A549 (cell line): Measurements from ENCODE around the gene CNTNAP5. TPM values are rescaled to one million over a fixed set of nuclear protein-coding genes. Genes with fewer than 3 reads are reported as not detected.

Source experiments
- ATAC-seq, 2 experiments: fragments of 200-7000 bp in 1 of 2; fragments of >200 bp in 1 of 2; cut with Nextera tagmentation in 1 of 2; cut with Tn5 transposase in 1 of 2; 3 replicates each; pipeline versions ENCODE4 v1.8.0 to v1.9.1; 2018 to 2020; ENCODE audit warnings: mild to moderate bottlenecking in 1 of 2, moderate library complexity in 1 of 2
- CTCF ChIA-PET: fragments of 300-600 bp; sonication (Branson Sonifier 250); formaldehyde crosslinking; extraction: SDS; loops from one replicate; lab custom pipeline; 2021; ENCODE audit warnings: antibody characterized with exemption, inconsistent platforms; lab: Yijun Ruan, JAX
- POLR2A ChIA-PET: fragments of 350-600 bp; formaldehyde crosslinking; extraction: SDS; loops from one replicate; lab custom pipeline; 2021; ENCODE audit warnings: antibody characterized with exemption, inconsistent platforms; lab: Yijun Ruan, JAX
- DNase-seq, 2 experiments: peaks; one replicate each; pipeline versions ENCODE4 v3.0.0 to v3.0.0-alpha.2; 2011 to 2016; ENCODE audit warnings: low read depth in 1 of 2, low spot score in 1 of 2
- FAIRE-seq: peaks from 2 replicates; lab custom pipeline; 2011; peaks lifted over from hg19 to GRCh38; lab: Jason Lieb, UNC
- H3K27ac ChIP-seq, 2 experiments: fragments of >200 bp; sonication (Bioruptor Twin); formaldehyde crosslinking; 3 replicates each; pipeline ENCODE4 v1.5.1; 2016 to 2017
- H3K4me1 ChIP-seq: fragments of >200 bp; sonication (Bioruptor Twin); formaldehyde crosslinking; 3 replicates; pipeline ENCODE4 v1.6.1; 2016
- H3K4me2 ChIP-seq: fragments of >200 bp; sonication (Bioruptor Twin); formaldehyde crosslinking; 3 replicates; pipeline ENCODE4 v1.6.1; 2016
- H3K4me3 ChIP-seq: fragments of >200 bp; sonication (Bioruptor Twin); formaldehyde crosslinking; 3 replicates; pipeline ENCODE4 v1.5.1; 2016
- H3K9me3 ChIP-seq: fragments of >200 bp; sonication (Bioruptor Twin); formaldehyde crosslinking; 3 replicates; pipeline ENCODE4 v1.6.1; 2016
- BHLHE40 ChIP-seq: IDR thresholded peaks from 2 replicates; pipeline ENCODE4 v1.6.1; 2012; ENCODE audit warnings: low read depth, low read length, inconsistent platforms
- CBX2 ChIP-seq: fragments of 200-600 bp; sonication (generic); IDR thresholded peaks from 2 replicates; pipeline ENCODE4 v1.6.1; 2016; ENCODE audit warnings: low read depth, mild to moderate bottlenecking, borderline replicate concordance
- CHD2 ChIP-seq: fragments of 150-350 bp; IDR thresholded peaks from 2 replicates; pipeline ENCODE4 v1.6.1; 2014; ENCODE audit warnings: low read length; ENCODE audit not compliant: partially characterized antibody
- EP300 ChIP-seq, 2 experiments: fragments of >200 bp; sonication (Bioruptor Twin); formaldehyde crosslinking; IDR thresholded peaks; 2 replicates in 1 of 2; 3 replicates in 1 of 2; pipeline ENCODE4 v1.6.1; 2016 to 2017
- FOSB ChIP-seq: fragments of 250-450 bp; sonication (Bioruptor Pico); IDR thresholded peaks from 2 replicates; pipeline ENCODE4 v1.5.0; 2020; ENCODE audit warnings: mild to moderate bottlenecking, moderate library complexity
- HDAC2 ChIP-seq: fragments of 200-600 bp; sonication (generic); IDR thresholded peaks from 2 replicates; pipeline ENCODE4 v1.6.1; 2016
- HOXA7 ChIP-seq: fragments of 250-450 bp; sonication (Bioruptor Pico); IDR thresholded peaks from 2 replicates; pipeline ENCODE4 v1.5.0; 2020; ENCODE audit warnings: mild to moderate bottlenecking, moderate library complexity
- HOXB13 ChIP-seq: fragments of 250-450 bp; sonication (Bioruptor Pico); IDR thresholded peaks from 2 replicates; pipeline ENCODE4 v1.5.0; 2020; ENCODE audit warnings: low read depth, mild to moderate bottlenecking, moderate library complexity
- RAD21 ChIP-seq, 2 experiments: fragments of >200 bp in 1 of 2; sonication (Bioruptor Twin) in 1 of 2; formaldehyde crosslinking in 1 of 2; IDR thresholded peaks in 1 of 2; conservative IDR thresholded peaks in 1 of 2; 2 replicates in 1 of 2; 3 replicates in 1 of 2; pipeline ENCODE4 v1.6.1; 2012 to 2018; ENCODE audit warnings: inconsistent platforms in 1 of 2
- RARB ChIP-seq: fragments of 250-450 bp; sonication (Bioruptor Pico); IDR thresholded peaks from 2 replicates; pipeline ENCODE4 v1.8.0; 2021; ENCODE audit warnings: mild to moderate bottlenecking, moderate library complexity
- SREBF2 ChIP-seq: fragments of 450-650 bp; IDR thresholded peaks from 2 replicates; pipeline ENCODE4 v1.6.1; 2014; ENCODE audit warnings: mild to moderate bottlenecking, moderate library complexity
- ZSCAN20 ChIP-seq: fragments of 250-450 bp; sonication (Bioruptor Pico); IDR thresholded peaks from 2 replicates; pipeline ENCODE4 v1.8.0; 2022; ENCODE audit warnings: mild to moderate bottlenecking, moderate library complexity
- WGBS: methylation state at CpG from one replicate; pipeline ENCODE4 v1.1.6; 2017; ENCODE audit errors: missing lambda C conversion rate; 5-methylcytosine and 5-hydroxymethylcytosine counted together
- polyA plus RNA-seq, 4 experiments: library from polyadenylated mRNA; depleted of rRNA in 3 of 4; stranded (reverse); fragments of >200 nt; fragmentation: RNase III in 1 of 4; extraction: RNeasy Plus Mini Kit Qiagen cat#74134 plus additional on column Dnase treatment in 1 of 4; gene quantifications; 2 replicates in 3 of 4; 3 replicates in 1 of 4; pipeline ENCODE4 v1.2.3, GENCODE V29; 2011 to 2017
- TF ChIP-seq, protein P1 (sequence below): fragments of 250-450 bp; sonication (Bioruptor Pico); IDR thresholded peaks from 2 replicates; pipeline ENCODE4 v1.5.0; 2021; ENCODE audit warnings: mild to moderate bottlenecking, moderate library complexity, borderline replicate concordance
- TF ChIP-seq, protein P2 (sequence below): IDR thresholded peaks from 2 replicates; pipeline ENCODE4 v1.6.1; 2012
- TF ChIP-seq, protein P3 (sequence below): fragments of >200 bp; sonication (Bioruptor Twin); formaldehyde crosslinking; IDR thresholded peaks from 3 replicates; pipeline ENCODE4 v1.6.1; 2016
- TF ChIP-seq, protein P4 (sequence below): fragments of >200 bp; sonication (Bioruptor Twin); formaldehyde crosslinking; IDR thresholded peaks from 3 replicates; pipeline ENCODE4 v1.5.1; 2016
- TF ChIP-seq, protein P5 (sequence below): fragments of >200 bp; sonication (Bioruptor Twin); formaldehyde crosslinking; IDR thresholded peaks from 2 replicates; pipeline ENCODE4 v1.6.1; 2016
- TF ChIP-seq, protein P6 (sequence below): IDR thresholded peaks from 2 replicates; pipeline ENCODE4 v1.6.1; 2012; ENCODE audit warnings: low read depth, borderline replicate concordance

CNTNAP5 gene
- polyA plus RNA-seq, 2 of the 4 experiments (the other 2 are of a cell fraction), result not detected

DNA sequence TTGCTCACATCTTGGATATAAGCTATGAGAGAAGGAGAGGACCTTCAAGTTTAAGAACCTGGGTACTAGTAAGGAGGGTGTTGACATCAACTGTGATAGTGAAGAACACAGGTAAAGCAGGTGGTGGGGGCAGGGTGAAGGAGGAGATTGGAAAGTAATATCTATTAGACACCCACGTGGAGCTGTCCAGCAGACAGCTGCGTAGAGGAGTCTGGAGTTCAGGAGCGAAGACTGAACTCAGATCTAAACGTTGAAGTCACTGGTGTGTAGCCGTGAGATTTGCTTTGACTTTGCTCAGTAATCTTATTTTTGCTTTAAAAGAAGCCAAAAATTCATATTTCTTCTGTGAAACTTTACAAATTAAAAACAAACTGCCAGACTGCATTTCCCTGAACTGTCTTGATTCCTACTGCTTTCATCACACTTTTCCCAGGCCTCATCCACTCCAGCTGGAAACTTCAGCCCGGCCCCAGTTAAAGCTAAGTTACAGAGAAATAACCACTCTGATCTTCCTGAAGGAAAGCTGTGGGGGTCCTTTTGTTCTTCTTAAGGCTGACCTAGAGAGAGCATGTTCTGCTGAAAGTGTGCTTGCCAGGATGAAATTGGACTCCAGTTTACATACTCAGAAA is 533.3 kb downstream of the CNTNAP5 start:
- Histone ChIP-seq H3K27ac (no peak overlapping the region), H3K4me1 (no peaks in the 10 kb centered on the region), H3K4me2 (no peak overlapping the region), H3K4me3 (no peak overlapping the region), H3K9me3 (no peaks in the 10 kb centered on the region)
- ChIA-PET CTCF (no interaction called here), POLR2A (no interaction called here)
- WGBS, result 6% methylated on average over 6 of the region's 6 CpGs
- TF ChIP-seq CHD2, result no peak
- DNase-seq, result no peak
- no peak for ATAC-seq
- no peak for FAIRE-seq

DNA sequence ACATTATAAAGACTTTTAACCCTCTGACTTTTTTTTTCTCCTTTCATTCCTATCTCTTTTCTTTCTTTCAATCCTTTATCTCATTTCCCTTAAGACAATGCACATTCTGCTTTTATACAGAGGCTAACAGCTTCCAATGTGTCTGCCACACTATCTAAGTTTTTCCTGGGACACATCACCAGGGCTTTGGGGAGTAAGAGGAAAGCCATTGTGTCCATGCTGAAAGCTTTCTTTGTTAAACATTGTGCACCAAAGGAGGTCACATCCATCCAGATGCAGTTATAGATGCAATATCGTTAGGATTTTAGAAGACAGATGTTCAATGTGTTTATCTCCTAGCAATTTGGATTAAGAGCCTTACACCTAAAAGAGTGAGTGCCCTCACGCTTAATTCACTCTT is 534.1 kb downstream of the CNTNAP5 start:
- H3K4me3 ChIP-seq, result no peak overlapping the region
- POLR2A ChIA-PET, result no interaction called here
- FAIRE-seq (no peak), ATAC-seq (no peak), DNase-seq (no peak)
- H3K4me1 ChIP-seq, result no peaks in the 10 kb centered on the region
- 2% methylated on average over 2 of the region's 2 CpGs for WGBS
- no peak for TF ChIP-seq FOSB
- TF ChIP-seq, protein P1, sequence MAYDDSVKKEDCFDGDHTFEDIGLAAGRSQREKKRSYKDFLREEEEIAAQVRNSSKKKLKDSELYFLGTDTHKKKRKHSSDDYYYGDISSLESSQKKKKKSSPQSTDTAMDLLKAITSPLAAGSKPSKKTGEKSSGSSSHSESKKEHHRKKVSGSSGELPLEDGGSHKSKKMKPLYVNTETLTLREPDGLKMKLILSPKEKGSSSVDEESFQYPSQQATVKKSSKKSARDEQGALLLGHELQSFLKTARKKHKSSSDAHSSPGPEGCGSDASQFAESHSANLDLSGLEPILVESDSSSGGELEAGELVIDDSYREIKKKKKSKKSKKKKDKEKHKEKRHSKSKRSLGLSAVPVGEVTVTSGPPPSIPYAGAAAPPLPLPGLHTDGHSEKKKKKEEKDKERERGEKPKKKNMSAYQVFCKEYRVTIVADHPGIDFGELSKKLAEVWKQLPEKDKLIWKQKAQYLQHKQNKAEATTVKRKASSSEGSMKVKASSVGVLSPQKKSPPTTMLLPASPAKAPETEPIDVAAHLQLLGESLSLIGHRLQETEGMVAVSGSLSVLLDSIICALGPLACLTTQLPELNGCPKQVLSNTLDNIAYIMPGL (CRISPR knock-in tag), result no peak
- no peak for TF ChIP-seq EP300 (IDR thresholded peaks at IDR 0.05)
- TF ChIP-seq HDAC2, result no peak
- TF ChIP-seq, protein P2, sequence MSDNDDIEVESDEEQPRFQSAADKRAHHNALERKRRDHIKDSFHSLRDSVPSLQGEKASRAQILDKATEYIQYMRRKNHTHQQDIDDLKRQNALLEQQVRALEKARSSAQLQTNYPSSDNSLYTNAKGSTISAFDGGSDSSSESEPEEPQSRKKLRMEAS, result no peak
- TF ChIP-seq ZSCAN20 (CRISPR knock-in tag), result no peak
- TF ChIP-seq RAD21 (conservative IDR thresholded peaks at IDR 0.05 in 1 of 2, IDR thresholded peaks at IDR 0.05 in 1 of 2), result no peak
- TF ChIP-seq HOXB13, result no peak
- TF ChIP-seq HOXA7 (CRISPR knock-in tag), result no peak
- TF ChIP-seq BHLHE40, result no peak
- TF ChIP-seq, protein P3, sequence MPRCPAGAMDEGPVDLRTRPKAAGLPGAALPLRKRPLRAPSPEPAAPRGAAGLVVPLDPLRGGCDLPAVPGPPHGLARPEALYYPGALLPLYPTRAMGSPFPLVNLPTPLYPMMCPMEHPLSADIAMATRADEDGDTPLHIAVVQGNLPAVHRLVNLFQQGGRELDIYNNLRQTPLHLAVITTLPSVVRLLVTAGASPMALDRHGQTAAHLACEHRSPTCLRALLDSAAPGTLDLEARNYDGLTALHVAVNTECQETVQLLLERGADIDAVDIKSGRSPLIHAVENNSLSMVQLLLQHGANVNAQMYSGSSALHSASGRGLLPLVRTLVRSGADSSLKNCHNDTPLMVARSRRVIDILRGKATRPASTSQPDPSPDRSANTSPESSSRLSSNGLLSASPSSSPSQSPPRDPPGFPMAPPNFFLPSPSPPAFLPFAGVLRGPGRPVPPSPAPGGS, result no peak
- no peak for TF ChIP-seq RARB (CRISPR knock-in tag)
- TF ChIP-seq, protein P4, sequence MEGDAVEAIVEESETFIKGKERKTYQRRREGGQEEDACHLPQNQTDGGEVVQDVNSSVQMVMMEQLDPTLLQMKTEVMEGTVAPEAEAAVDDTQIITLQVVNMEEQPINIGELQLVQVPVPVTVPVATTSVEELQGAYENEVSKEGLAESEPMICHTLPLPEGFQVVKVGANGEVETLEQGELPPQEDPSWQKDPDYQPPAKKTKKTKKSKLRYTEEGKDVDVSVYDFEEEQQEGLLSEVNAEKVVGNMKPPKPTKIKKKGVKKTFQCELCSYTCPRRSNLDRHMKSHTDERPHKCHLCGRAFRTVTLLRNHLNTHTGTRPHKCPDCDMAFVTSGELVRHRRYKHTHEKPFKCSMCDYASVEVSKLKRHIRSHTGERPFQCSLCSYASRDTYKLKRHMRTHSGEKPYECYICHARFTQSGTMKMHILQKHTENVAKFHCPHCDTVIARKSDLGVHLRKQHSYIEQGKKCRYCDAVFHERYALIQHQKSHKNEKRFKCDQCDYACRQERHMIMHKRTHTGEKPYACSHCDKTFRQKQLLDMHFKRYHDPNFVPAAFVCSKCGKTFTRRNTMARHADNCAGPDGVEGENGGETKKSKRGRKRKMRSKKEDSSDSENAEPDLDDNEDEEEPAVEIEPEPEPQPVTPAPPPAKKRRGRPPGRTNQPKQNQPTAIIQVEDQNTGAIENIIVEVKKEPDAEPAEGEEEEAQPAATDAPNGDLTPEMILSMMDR, result no peak
- TF ChIP-seq SREBF2, result no peak
- TF ChIP-seq, protein P5, sequence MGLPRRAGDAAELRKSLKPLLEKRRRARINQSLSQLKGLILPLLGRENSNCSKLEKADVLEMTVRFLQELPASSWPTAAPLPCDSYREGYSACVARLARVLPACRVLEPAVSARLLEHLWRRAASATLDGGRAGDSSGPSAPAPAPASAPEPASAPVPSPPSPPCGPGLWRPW, result no peak
- TF ChIP-seq CBX2, result no peak
- TF ChIP-seq, protein P6, sequence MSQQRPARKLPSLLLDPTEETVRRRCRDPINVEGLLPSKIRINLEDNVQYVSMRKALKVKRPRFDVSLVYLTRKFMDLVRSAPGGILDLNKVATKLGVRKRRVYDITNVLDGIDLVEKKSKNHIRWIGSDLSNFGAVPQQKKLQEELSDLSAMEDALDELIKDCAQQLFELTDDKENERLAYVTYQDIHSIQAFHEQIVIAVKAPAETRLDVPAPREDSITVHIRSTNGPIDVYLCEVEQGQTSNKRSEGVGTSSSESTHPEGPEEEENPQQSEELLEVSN, result no peak
- no peak overlapping the region for H3K27ac ChIP-seq
- no peak overlapping the region for H3K4me2 ChIP-seq
- CTCF ChIA-PET, result no interaction called here
- H3K9me3 ChIP-seq, result no peaks in the 10 kb centered on the region
